Fibroblast of lung (primary cell): ENCODE measurements around the gene FAXC.

Source experiments
- CTCF ChIP-seq, 2 donors: IDR thresholded peaks in 1 of 2; conservative IDR thresholded peaks in 1 of 2; 1 replicate in 1 of 2; 2 replicates in 1 of 2; pipeline ENCODE4 v1.5.1; 2011 to 2012; ENCODE audit warnings: low read length in 2 of 2, control low read depth in 1 of 2, inconsistent platforms in 1 of 2, low read depth in 1 of 2, mild to moderate bottlenecking in 1 of 2
- EZH2 ChIP-seq: IDR thresholded peaks from 2 replicates; pipeline ENCODE4 v1.5.1; 2012; ENCODE audit warnings: low read length, control low read depth, mild to moderate bottlenecking; ENCODE audit errors: missing control alignments

GRCh38 chr6:99308788-99309187 lies 40.7 kb downstream of the FAXC start:
- TF ChIP-seq EZH2 (no peak), CTCF (conservative IDR thresholded peaks at IDR 0.05 in 1 of 2, IDR thresholded peaks at IDR 0.05 in 1 of 2; ENCODE audit: low read depth in 1 of 2, low read length in 2 of 2) (no peak)
